ENCODE results near the gene DCST1. TPM values are rescaled to one million over a fixed set of nuclear protein-coding genes. Genes with fewer than 3 reads are reported as not detected.

DCST1 gene
- total RNA-seq, 1 donor from 2014 or later = 0.11 TPM

GRCh38 chr1:155019377-155020245, 14.0 kb upstream of the DCST1 start:
- H3K36me3 Mint-ChIP-seq (ENCODE audit: low read depth) = peaks cover 49% of the 10 kb centered on the region
- peaks cover 32% of the 10 kb centered on the region for H3K4me1 Mint-ChIP-seq (ENCODE audit: low read depth)
- peak overlapping the region; percentile 36 for H3K27ac Mint-ChIP-seq
- no peak for DNase-seq (ENCODE audit: low spot score)
- no peak overlapping the region for H3K4me3 Mint-ChIP-seq (ENCODE audit: low read depth)
- intact Hi-C loops (cut with micrococcal nuclease) = no loop called here
- H3K9me3 Mint-ChIP-seq = no peaks in the 10 kb centered on the region
- no peaks in the 10 kb centered on the region for H3K27me3 Mint-ChIP-seq (ENCODE audit: low read depth)

DNA sequence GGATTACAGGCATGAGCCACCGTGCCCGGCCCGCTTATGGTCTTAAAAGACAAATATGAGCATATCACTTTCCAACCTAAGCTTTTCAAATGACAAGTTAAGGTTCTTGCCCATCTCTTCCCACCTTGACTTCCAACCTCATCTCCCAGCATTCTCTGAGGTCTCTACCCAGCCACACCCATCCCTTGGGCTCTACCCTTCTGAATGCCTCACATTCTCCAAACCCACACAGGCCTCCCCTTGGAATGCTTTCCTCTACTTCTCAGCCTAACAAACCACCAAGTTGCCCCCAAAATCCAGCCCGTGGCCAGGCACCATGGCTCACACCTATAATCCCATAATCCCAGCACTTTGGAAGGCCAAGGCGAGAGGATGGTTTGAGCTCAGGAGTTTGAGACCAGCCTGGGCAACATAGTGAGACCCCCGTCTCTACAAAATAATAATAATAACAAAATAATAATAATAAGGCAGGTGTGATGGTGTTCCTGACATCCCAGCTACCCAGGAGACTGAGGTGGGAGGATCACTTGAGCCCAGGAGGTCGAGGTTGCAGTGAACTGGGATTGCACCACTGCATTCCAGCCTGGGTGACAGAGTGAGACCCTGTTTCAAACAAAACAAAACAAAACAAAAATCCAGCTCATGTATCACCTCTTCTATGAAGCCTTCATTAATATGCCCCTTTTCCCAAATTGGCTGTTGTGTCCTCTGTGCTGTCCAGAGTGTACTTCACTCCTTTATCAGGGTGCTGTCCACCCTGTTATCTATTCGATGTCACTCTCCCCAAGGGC, 11.3 kb upstream of the DCST1 start:
- Mint-ChIP-seq H3K27ac (no peak overlapping the region), H3K4me1 (ENCODE audit: low read depth) (peaks cover 15% of the 10 kb centered on the region), H3K9me3 (no peaks in the 10 kb centered on the region), H3K27me3 (ENCODE audit: low read depth) (no peaks in the 10 kb centered on the region), H3K4me3 (ENCODE audit: low read depth) (no peak overlapping the region), H3K36me3 (ENCODE audit: low read depth) (peaks cover 28% of the 10 kb centered on the region)
- DNase-seq (ENCODE audit: low spot score) = no peak
- intact Hi-C loops (cut with micrococcal nuclease) = no loop called here

- intact Hi-C loops (cut with micrococcal nuclease) = no loop called here
- no peak for DNase-seq (ENCODE audit: low spot score)
- Mint-ChIP-seq H3K4me1 (ENCODE audit: low read depth) (peaks cover 11% of the 10 kb centered on the region), H3K9me3 (no peaks in the 10 kb centered on the region), H3K27ac (no peak overlapping the region), H3K36me3 (ENCODE audit: low read depth) (peaks cover 23% of the 10 kb centered on the region), H3K4me3 (ENCODE audit: low read depth) (no peak overlapping the region), H3K27me3 (ENCODE audit: low read depth) (no peaks in the 10 kb centered on the region)
These were observed 10.7 kb upstream of the DCST1 start for GRCh38 chr1:155022927-155023236.

- H3K4me1 Mint-ChIP-seq (ENCODE audit: low read depth) = peaks cover 10% of the 10 kb centered on the region
- H3K9me3 Mint-ChIP-seq = no peaks in the 10 kb centered on the region
- peaks cover 16% of the 10 kb centered on the region for H3K36me3 Mint-ChIP-seq (ENCODE audit: low read depth)
- no peak for DNase-seq (ENCODE audit: low spot score)
- intact Hi-C loops (cut with micrococcal nuclease) = no loop called here
- no peak overlapping the region for H3K4me3 Mint-ChIP-seq (ENCODE audit: low read depth)
- H3K27ac Mint-ChIP-seq = no peak overlapping the region
- H3K27me3 Mint-ChIP-seq (ENCODE audit: low read depth) = no peaks in the 10 kb centered on the region
These were observed 10.0 kb upstream of the DCST1 start for GRCh38 chr1:155023627-155024026.

- Mint-ChIP-seq H3K36me3 (ENCODE audit: low read depth) (peaks cover 9% of the 10 kb centered on the region), H3K27me3 (ENCODE audit: low read depth) (no peaks in the 10 kb centered on the region), H3K9me3 (no peaks in the 10 kb centered on the region), H3K4me1 (ENCODE audit: low read depth) (peaks cover 8% of the 10 kb centered on the region), H3K27ac (no peak overlapping the region), H3K4me3 (ENCODE audit: low read depth) (no peak overlapping the region)
- DNase-seq (ENCODE audit: low spot score) = no peak
- intact Hi-C loops (cut with micrococcal nuclease) = no loop called here
These were observed 9.3 kb upstream of the DCST1 start for GRCh38 chr1:155024315-155024714.

DNA sequence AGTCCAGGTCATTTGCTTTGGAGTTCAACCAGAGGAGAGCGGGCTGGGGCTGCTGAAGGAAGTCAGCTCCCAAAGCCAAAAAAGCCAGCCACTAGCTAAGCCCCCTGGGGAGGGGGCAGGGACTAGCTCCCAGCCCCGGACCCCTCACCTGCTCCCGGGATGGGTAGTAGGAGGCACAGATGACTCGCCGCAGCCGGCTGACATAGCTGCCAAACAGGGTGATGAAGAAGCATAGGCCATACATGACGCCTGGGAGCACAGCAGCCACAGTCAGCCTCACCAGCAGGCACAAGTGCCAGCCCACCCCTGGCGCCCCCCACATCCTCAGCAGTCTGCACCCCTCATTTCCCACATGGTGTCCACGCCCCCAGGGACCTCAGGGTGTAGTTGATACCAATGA, 7.5 kb upstream of the DCST1 start:
- Mint-ChIP-seq H3K4me3 (ENCODE audit: low read depth) (no peak overlapping the region), H3K9me3 (no peaks in the 10 kb centered on the region), H3K27me3 (ENCODE audit: low read depth) (no peaks in the 10 kb centered on the region), H3K27ac (no peak overlapping the region), H3K36me3 (ENCODE audit: low read depth) (no peaks in the 10 kb centered on the region), H3K4me1 (ENCODE audit: low read depth) (no peaks in the 10 kb centered on the region)
- intact Hi-C loops (cut with micrococcal nuclease) = no loop called here
- DNase-seq (ENCODE audit: low spot score) = no peak

DNA sequence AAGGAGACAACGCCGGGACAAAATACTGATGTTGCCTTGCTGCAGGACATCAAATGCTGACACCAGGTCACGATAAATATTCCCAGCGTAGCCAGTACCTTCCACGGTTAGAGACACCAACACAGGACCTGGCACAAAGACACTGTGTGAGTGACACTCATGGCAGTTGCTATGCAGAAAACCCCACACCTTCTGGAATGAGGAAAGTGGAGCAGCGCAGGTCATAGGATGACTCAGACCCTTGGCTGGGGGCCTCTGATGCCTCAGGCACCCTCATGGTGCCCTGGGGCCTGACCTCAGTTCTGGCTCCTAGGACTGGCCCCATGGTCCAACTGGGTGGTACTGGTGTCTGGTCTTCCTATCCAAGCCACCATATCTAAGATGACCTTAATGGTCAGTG, 7.0 kb upstream of the DCST1 start:
- no peaks in the 10 kb centered on the region for H3K4me1 Mint-ChIP-seq (ENCODE audit: low read depth)
- no peak overlapping the region for H3K27ac Mint-ChIP-seq
- H3K9me3 Mint-ChIP-seq = no peaks in the 10 kb centered on the region
- H3K27me3 Mint-ChIP-seq (ENCODE audit: low read depth) = no peaks in the 10 kb centered on the region
- no peak for DNase-seq (ENCODE audit: low spot score)
- H3K4me3 Mint-ChIP-seq (ENCODE audit: low read depth) = no peak overlapping the region
- no peaks in the 10 kb centered on the region for H3K36me3 Mint-ChIP-seq (ENCODE audit: low read depth)
- intact Hi-C loops (cut with micrococcal nuclease) = no loop called here

GRCh38 chr1:155029513-155030242, 3.9 kb upstream of the DCST1 start:
- Mint-ChIP-seq H3K27me3 (ENCODE audit: low read depth) (no peaks in the 10 kb centered on the region), H3K9me3 (no peaks in the 10 kb centered on the region), H3K4me3 (ENCODE audit: low read depth) (no peak overlapping the region), H3K27ac (no peak overlapping the region), H3K4me1 (ENCODE audit: low read depth) (no peaks in the 10 kb centered on the region), H3K36me3 (ENCODE audit: low read depth) (no peaks in the 10 kb centered on the region)
- intact Hi-C loops (cut with micrococcal nuclease) = no loop called here
- no peak for DNase-seq (ENCODE audit: low spot score)

DNA sequence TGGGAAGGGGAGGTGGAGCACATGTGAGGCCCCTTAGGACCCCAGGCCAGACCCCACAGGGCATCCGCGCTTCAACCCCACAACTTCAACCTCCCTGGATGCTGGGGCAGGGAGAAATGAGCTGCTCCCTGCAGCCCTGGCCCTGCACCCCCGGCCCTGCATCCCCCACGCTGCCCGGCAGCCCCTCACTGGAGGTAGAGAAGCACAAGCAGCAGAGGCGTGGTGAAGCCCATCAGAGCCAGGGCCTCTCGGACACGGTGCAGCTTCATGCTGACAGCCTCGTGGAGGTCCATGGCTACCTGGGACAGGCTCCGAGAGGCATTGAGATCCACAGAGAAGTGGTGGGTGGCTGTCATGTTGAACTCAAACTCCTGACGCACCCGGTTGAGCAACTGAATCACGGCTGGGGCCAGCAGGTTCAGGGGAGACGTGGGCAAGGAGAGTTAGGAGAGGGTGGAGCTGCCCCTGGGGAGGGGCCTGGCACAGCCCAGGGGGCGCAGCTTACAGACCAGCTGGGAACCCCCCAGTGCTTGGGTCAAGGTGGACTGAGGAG, 3.3 kb upstream of the DCST1 start:
- Mint-ChIP-seq H3K27ac (no peak overlapping the region), H3K4me1 (ENCODE audit: low read depth) (no peaks in the 10 kb centered on the region), H3K9me3 (no peaks in the 10 kb centered on the region), H3K27me3 (ENCODE audit: low read depth) (peaks cover under 1% of the 10 kb centered on the region), H3K4me3 (ENCODE audit: low read depth) (no peak overlapping the region), H3K36me3 (ENCODE audit: low read depth) (no peaks in the 10 kb centered on the region)
- intact Hi-C loops (cut with micrococcal nuclease) = no loop called here
- no peak for DNase-seq (ENCODE audit: low spot score)

DNA sequence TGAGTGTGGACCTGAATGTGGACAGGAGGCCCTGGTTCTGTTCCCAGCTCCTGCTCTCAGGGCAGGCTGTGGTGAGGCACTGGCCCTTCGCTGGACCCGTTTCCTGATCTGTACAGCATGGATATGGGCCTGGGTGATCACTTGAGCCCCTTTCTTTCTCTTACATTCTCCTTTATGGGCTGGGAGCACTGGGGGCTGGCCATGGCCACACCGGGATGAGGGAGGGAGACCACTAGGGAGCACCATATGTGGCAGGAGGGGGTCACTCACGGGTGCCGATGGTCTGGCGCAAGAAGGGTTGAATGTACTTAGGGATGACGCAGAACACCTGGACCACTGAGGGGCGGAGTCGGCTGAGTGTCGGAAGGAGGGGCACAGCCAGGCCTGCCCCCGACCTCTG, 2.7 kb upstream of the DCST1 start:
- Mint-ChIP-seq H3K27me3 (ENCODE audit: low read depth) (peaks cover 1% of the 10 kb centered on the region), H3K27ac (no peak overlapping the region), H3K4me3 (ENCODE audit: low read depth) (no peak overlapping the region), H3K9me3 (no peaks in the 10 kb centered on the region), H3K36me3 (ENCODE audit: low read depth) (no peaks in the 10 kb centered on the region), H3K4me1 (ENCODE audit: low read depth) (no peaks in the 10 kb centered on the region)
- intact Hi-C loops (cut with micrococcal nuclease) = no loop called here
- no peak for DNase-seq (ENCODE audit: low spot score)

- H3K4me3 Mint-ChIP-seq (ENCODE audit: low read depth) = no peak overlapping the region
- intact Hi-C loops (cut with micrococcal nuclease) = no loop called here
- H3K9me3 Mint-ChIP-seq = no peaks in the 10 kb centered on the region
- peaks cover 4% of the 10 kb centered on the region for H3K27me3 Mint-ChIP-seq (ENCODE audit: low read depth)
- H3K27ac Mint-ChIP-seq = no peak overlapping the region
- DNase-seq (ENCODE audit: low spot score) = no peak
- H3K4me1 Mint-ChIP-seq (ENCODE audit: low read depth) = no peaks in the 10 kb centered on the region
- H3K36me3 Mint-ChIP-seq (ENCODE audit: low read depth) = no peaks in the 10 kb centered on the region
These were observed 738 bp upstream of the DCST1 start for GRCh38 chr1:155032886-155033285.

GRCh38 chr1:155034318-155035208, 939 bp downstream of the DCST1 start:
- Mint-ChIP-seq H3K4me1 (ENCODE audit: low read depth) (peaks cover 3% of the 10 kb centered on the region), H3K27ac (no peak overlapping the region), H3K27me3 (ENCODE audit: low read depth) (peaks cover 8% of the 10 kb centered on the region), H3K4me3 (ENCODE audit: low read depth) (no peak overlapping the region), H3K36me3 (ENCODE audit: low read depth) (no peaks in the 10 kb centered on the region), H3K9me3 (no peaks in the 10 kb centered on the region)
- no peak for DNase-seq (ENCODE audit: low spot score)
- intact Hi-C loops (cut with micrococcal nuclease) = no loop called here
